Measurements from ENCODE around the gene NSMCE4A.
A peak's percentile ranks its signal among the peaks of the same experiment; 100 is the strongest.
"Not testable (repeated sequence)": the region's sequence is repeated elsewhere in the genome, so short reads cannot be mapped to it uniquely, and the experiment has no call there.

The NSMCE4A gene

GRCh38 chr10:121975295-121976086 is 474 bp upstream of the NSMCE4A start:
- no peak for DNase-seq (ENCODE audit: low read depth)
- H3K4me3 ChIP-seq (ENCODE audit: low read length): peak overlapping the region; percentile 68
- TF ChIP-seq CTCF (conservative IDR thresholded peaks at IDR 0.05; ENCODE audit: low read depth, low read length): no peak

DNA sequence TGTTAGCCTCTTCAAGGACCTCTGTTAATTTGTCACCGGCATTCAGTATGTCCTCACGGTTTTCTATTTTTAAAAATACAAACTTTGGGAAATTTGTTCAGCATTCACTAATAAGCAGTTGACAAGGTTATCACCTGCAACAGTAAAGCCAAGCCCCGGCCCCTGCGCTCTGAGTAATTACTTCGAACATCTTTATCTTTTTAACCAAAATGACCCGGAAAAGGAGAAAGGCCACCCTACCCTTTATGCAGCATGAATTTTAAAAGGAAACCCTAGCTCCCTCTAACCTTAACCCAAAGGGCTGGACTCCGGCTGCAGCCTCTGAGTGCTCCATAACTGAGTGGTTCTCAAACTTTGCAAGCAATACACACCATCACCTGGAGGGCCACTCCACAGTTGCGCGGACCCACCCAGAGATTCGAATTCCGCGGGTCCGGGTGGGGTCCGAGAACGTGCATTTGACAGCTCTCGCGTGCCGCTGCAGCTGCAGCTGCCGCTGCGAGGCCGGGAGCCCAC is 940 bp downstream of the NSMCE4A start:
- peak overlapping the region; percentile 68 for H3K4me3 ChIP-seq (ENCODE audit: low read length)
- DNase-seq (ENCODE audit: low read depth): no peak
- TF ChIP-seq CTCF (conservative IDR thresholded peaks at IDR 0.05; ENCODE audit: low read depth, low read length): no peak

DNA sequence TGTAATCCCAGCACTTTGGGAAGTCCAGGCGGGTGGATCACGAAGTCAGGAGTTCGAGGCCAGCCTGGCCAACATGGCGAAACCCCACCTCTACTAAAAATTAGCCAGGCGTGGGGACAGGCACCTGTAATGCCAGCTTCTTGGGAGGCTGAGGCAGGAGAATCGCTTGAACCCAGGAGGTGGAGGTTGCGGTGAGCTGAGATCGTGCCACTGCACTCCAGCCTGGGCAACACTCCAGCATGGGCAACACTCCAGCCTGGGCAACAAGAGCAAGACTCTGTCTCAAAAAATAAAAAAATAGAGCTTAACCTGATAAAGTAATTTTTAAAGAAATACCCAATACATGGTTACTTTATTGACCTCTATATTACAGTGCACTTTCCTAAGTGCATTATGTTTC is 5.9 kb downstream of the NSMCE4A start:
- not testable (repeated sequence) for DNase-seq (ENCODE audit: low read depth); H3K4me3 ChIP-seq (ENCODE audit: low read length)

GRCh38 chr10:121965996-121966395 is 9.0 kb downstream of the NSMCE4A start:
- TF ChIP-seq CTCF (conservative IDR thresholded peaks at IDR 0.05; ENCODE audit: low read depth, low read length): no peak
- no peak for DNase-seq (ENCODE audit: low read depth)
- H3K4me3 ChIP-seq (ENCODE audit: low read length): no peak overlapping the region

DNA sequence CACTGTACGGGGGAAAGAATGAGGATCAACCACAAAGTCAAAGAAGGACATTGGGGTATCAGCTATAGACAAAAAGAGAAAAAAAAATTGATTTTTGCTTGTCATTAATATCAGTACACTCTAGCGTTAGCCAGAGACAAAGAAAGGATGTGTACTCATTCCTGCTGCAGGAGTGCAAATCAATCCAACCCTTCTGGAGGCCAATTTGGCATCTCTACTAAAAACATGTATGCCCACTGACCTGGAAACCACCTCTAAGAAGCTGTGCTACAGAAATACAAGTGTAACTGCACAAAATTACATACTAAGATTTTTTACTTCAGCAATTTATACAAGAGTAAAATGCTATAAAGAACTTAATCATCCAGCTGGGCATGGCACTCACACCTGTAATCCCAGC is 13.6 kb downstream of the NSMCE4A start:
- TF ChIP-seq CTCF (conservative IDR thresholded peaks at IDR 0.05; ENCODE audit: low read depth, low read length): no peak
- DNase-seq (ENCODE audit: low read depth): no peak
- H3K4me3 ChIP-seq (ENCODE audit: low read length): no peak overlapping the region

GRCh38 chr10:121959671-121960070 is 15.3 kb downstream of the NSMCE4A start:
- no peak for TF ChIP-seq CTCF (conservative IDR thresholded peaks at IDR 0.05; ENCODE audit: low read depth, low read length)
- no peak for DNase-seq (ENCODE audit: low read depth)
- no peak overlapping the region for H3K4me3 ChIP-seq (ENCODE audit: low read length)

GRCh38 chr10:121956111-121957061 is 18.6 kb downstream of the NSMCE4A start:
- H3K4me3 ChIP-seq (ENCODE audit: low read length): no peak overlapping the region
- no peak for TF ChIP-seq CTCF (conservative IDR thresholded peaks at IDR 0.05; ENCODE audit: low read depth, low read length)
- no peak for DNase-seq (ENCODE audit: low read depth)

Measured in retinal pigment epithelial cell (primary cell).